Retinal pigment epithelial cell (primary cell): ENCODE measurements around the gene EVX2.
A peak's percentile ranks its signal among the peaks of the same experiment; 100 is the strongest.

Source experiments
- DNase-seq: peaks from one replicate; pipeline ENCODE4 v3.0.0-alpha.2; 2010; ENCODE audit warnings: low read depth
- H3K4me3 ChIP-seq: 2 replicates; pipeline ENCODE4 v1.5.1; 2011; ENCODE audit warnings: mild to moderate bottlenecking, low read length, control low read depth, moderate library complexity
- CTCF ChIP-seq: conservative IDR thresholded peaks from 2 replicates; pipeline ENCODE4 v1.5.1; 2011; ENCODE audit warnings: low read depth, low read length, control low read depth, inconsistent platforms

The EVX2 gene

DNA sequence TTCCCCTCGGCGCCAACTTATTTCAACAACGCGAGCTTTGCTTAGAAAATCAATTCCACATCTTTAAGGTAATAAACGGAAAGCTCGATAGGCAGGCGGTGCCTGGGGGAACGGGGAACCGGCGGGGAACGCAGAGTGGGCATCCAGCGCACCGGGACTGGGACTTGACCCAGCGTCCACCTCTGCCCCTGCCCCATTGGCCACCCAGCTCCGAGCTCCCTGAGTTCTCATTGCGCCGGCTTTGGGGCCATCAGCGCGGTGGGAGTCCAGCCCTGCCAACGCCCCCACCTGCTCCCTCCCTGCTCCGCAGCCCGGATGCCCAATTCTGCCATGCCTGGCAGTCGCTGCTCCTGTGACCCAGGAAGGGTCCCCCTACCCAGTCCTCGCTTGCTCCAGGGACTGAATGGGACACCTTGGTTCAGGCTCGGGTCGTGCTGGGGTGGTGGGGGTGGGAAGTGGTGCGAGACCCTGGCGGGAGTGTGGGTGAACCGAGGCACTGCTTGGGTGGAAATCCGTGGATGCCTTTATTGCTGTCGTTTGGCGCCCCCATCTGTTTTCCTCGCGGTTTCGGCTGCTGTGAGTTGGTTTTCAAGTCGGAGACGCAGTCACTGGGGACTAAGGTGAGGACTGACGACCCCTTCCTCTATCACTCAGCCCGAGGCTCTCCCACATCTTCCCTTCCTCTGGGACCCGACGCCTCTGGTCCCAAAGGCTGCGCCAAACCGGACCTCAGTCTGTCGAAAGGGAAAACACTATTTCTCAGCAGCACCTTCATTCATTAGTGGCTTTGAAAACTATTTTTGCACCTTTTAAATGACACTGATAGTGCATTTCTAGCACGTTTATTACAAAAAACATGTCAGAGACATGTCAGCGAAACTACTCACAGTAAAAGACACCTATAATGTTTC, 2.4 kb upstream of the EVX2 start:
- H3K4me3 ChIP-seq, result no peak overlapping the region
- peak; percentile 69 for TF ChIP-seq CTCF
- no peak for DNase-seq

- no peak overlapping the region for H3K4me3 ChIP-seq
- no peak for TF ChIP-seq CTCF
These were observed 1.5 kb upstream of the EVX2 start for GRCh38 chr2:176085120-176085788.

DNA sequence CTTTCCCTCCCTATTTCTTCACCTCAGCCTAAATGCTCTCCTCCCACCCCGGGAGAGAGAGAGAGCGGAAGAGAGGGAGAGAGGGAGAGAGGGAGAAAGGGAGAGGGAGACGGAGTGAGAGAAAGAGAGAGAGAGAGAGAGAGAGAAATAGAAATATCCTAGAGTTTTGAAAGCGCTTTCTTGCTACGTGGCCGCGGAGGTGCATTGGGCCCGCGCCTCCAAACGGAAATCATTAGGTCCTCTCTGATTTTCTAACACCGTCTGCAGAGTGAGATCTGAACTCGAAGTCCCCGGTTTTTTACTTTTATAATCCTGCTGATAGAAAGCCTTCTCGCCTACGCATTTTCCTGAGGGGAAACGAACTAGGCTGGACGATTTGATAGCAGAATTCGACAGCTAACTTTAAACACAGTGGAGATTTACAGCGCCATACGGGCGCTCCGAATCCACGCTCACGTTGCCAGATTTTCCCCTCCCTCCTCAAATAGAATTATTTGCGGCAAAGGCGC, 903 bp upstream of the EVX2 start:
- no peak for TF ChIP-seq CTCF
- no peak for DNase-seq
- no peak overlapping the region for H3K4me3 ChIP-seq

More at GRCh38 chr2:176085120-176085788, 1.5 kb upstream of the EVX2 start:
- no peak for DNase-seq

- no peak for DNase-seq
- H3K4me3 ChIP-seq, result no peak overlapping the region
- no peak for TF ChIP-seq CTCF
These were observed 674 bp downstream of the EVX2 start for GRCh38 chr2:176082824-176083751.

DNA sequence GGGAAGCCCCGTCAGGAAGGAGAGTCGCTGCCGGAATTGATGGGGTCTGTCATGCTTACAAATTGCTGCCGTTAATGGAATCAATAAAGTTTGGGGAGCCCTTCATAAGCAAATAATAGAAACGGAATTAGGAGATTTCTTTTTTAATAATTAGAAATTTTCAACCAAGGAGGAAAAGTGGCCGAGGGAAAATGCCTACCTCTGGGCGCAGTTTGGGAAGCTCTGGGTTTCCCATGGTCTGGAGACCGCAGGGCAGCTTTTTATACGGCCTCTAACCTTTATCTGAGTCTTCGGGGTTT, 1.3 kb downstream of the EVX2 start:
- H3K4me3 ChIP-seq, result no peak overlapping the region
- no peak for DNase-seq
- TF ChIP-seq CTCF, result no peak

GRCh38 chr2:176081837-176082524, 1.8 kb downstream of the EVX2 start:
- no peak overlapping the region for H3K4me3 ChIP-seq
- TF ChIP-seq CTCF, result no peak
- no peak for DNase-seq
